NCI-H524 (cell line): ENCODE results near the gene SCRN2.

Experiments used
- DNase-seq, 2 experiments: peaks; one replicate each; lab custom pipeline; 2025; lab: John Stamatoyannopoulos, UW

The SCRN2 gene

GRCh38 chr17:47846716-47847340 is 5.8 kb upstream of the SCRN2 start:
- no peak for DNase-seq

DNA sequence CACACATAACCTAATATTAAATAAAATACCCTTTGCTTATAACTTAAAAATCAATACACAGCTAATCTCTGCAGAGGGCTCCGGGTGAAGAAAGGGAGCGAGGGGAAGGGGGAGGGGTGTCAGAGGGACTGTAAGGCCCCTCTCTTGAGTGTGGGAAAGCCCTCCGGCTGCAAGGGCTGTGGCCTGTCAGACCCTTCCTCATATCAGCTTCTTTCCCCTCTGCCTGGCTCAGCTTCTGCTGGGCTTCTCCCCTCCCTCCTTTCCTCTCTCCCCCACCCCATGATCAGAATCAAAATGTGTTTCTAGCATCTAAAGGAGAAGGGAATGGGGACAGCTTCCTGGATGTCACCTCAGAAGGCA is 4.6 kb upstream of the SCRN2 start:
- DNase-seq, result no peak

DNA sequence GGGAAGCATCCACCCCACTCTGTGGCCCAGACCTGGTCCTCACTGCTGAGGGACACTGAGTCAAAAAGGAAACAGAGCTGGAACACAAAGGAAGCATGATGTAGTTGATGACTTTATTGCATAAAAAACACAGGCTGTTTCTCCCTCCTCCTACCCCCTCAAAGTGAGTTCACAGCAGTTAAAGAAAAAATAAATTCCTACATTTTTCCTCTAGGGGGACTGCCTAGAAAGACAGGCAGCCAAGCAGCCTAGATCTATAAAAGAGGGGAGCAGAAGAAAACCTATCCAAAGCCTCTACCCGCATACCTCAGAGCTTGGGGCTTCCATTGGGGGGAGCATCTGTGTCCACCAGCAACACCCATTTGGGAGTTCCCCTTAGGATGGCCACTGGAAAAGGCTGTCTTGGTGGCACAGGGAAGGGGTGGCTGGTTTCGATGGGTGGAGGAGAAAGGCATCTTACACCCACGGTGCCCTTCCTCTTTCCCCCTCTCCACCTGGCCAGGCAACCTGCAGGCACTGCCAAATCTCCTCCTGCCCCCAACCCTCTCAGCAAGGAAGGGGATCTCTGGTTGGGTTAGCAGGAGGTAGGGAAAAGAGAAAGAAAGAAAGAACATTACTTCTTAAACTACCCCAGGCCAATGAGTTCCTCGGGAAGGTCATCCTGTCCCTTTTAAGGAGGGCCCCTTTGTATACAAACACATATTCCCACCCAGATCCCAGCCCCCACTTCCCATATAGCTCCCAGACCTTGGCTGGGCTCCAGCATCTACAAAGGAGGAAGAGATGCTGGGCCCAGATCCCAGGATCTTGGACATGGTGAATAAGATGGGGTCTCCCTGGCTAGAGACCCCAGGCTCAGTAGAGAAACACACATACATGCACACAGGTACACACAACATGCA is 4.0 kb upstream of the SCRN2 start:
- peak in 1 of 2 experiments; percentile 35 for DNase-seq

DNA sequence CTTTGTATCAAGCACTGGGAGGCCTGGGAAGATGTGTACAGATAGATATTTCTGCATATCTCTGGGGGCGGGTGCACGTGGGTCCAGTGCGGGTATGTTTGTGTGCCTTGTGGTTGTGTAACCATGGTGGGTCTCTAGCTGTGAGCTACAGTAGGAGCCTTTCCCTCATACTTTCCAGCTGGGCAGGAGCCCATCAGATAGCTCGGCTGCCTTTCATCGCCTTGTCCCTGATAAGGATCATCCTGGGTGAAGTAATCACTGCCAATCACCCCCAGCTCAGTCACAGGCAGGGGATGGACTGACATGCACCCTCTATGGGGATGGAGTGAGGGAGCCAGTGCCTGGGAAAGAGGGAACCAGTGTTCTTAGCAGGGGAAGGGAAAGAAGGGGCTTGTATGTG is 3.2 kb upstream of the SCRN2 start:
- no peak for DNase-seq

DNA sequence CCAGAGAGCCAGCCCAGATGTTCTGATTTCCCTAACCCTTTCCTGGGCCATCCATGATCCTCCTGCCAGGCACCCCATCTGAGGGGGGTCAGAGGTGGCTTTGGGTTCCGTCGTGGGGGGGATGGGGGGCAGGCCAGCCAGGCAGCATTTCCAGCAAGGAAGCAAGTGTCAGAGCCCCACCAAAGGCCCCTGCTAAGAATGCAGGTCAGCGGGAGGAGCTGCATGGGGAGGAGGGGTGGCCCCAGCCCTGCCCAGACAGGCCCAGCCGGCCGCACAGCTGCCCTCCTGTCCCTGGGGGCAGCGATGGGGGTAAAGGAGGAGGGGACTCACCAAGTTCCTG is 2.3 kb upstream of the SCRN2 start:
- no peak for DNase-seq

- no peak for DNase-seq
Observed at GRCh38 chr17:47841488-47842291, 617 bp upstream of the SCRN2 start.

GRCh38 chr17:47840001-47840741 is 902 bp downstream of the SCRN2 start:
- no peak for DNase-seq

DNA sequence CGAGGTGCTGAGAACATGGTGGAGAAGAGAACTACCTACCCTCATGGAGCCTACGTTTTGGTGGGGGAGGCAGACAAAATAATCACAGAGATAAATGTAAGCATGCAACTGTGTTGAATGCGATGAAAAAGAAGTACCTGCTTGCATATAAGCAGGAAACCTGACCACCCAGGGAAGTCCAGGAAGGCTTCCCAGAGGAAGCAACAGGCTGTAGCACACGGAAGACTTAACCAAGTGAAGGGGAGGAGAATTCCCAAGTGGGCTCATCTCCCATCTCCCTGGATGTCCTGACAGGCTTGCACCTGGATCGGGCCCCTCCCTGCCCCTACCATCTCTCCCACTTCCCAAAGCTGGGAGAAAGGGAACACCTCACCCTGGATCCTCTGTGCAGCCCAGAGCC is 2.0 kb downstream of the SCRN2 start:
- no peak for DNase-seq

- DNase-seq, result no peak
Observed at GRCh38 chr17:47838636-47839035, 2.4 kb downstream of the SCRN2 start.

GRCh38 chr17:47837401-47838039 is 3.6 kb downstream of the SCRN2 start:
- no peak for DNase-seq

DNA sequence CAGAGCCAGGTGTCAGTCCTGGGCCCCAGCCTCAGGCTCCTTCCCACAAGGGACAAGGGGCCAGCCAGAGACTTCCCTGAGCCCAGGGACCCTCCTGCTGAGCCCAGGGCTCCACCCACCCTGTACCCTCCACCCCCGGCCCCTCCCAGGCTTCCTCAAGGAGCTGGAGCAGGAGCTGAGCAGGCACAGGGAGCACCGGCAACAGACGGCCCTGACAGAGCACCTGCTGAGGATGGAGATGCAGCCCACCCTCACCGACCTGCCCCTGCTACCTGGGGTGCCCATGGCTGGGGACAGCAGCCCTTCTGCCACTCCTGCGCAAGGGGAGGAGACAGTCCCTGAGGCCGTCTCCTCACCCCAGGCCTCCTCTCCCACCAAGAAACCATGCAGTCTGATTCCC is 4.5 kb downstream of the SCRN2 start:
- DNase-seq, result no peak

DNA sequence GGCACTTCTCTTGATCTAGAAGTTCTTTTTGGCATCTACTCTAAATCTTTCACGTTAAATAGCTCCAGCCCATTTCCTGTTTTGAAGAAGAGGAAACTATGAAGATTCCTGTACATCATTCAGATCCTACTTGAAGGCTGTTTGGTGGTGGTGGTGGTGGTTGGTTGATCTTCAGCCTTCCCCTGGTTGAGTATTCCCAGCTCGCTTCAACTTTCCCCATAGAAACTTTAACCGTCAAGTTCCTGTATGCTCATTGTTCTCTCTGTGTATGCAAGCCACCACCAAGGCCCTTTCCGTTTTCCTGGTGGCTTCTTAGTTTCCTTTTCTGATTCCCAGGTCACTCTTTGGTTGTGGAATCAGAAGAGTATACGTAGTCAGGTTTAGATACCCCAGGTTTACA is 6.3 kb downstream of the SCRN2 start:
- no peak for DNase-seq

- DNase-seq, result no peak
Observed at GRCh38 chr17:47831934-47832327, 9.1 kb downstream of the SCRN2 start.

- DNase-seq, result peak; percentile 85 to 95
Observed at GRCh38 chr17:47831003-47831933, 9.8 kb downstream of the SCRN2 start, which contains the start of the genes LRRC46 and MRPL10. Gene LRRC46 (plus strand): TSS chr17:47831670. CDS start chr17:47831990, 320 bp downstream. Gene MRPL10 (minus strand): TSS chr17:47831541. CDS start chr17:47831511, 30 bp downstream.

DNA sequence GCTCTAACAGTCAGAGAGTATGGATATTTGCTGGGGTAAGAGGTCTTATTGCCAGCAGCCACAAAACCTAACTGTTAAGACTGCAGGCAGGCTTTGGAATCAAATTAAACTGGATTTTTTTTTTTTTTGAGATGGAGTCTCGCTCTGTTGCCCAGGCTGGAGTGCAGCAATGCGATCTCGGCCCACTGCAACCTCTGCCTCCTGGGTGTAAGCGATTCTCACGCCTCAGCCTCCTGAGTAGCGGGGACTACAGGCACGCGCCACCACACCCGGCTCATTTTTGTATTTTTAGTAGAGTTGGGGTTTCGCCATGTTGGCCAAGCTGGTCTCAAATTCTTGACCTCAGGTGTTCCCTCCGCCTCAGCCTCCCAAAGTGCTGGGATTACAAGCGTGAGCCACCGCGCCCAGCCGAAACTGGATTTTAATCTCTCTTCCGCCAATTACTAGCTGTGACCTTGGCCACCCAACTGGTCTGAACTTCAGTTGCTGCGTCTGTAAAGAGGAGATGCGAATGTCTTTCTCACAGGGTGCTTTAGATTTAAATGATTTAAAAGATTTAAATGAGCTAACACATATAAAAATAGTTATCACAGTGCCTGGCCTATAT is 10.6 kb downstream of the SCRN2 start:
- DNase-seq, result no peak

DNA sequence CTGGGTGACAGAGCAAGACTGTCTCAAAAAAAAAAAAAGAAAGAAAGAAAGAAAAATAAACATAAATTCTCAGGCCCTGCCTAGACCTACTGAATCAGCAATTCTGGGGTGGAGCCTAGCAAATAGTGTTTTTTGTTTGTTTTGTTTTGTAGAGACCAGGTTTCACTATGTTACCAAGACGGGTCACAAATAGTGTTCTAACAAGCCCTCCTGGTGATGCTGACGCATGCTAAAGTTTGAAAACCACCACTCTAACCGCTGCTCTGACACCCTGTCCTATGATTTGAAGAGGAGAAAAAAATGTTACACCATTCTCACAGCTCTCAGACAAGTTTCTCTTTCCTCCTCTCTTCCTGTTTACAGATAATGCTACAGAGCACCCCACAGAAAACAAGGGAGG is 11.2 kb downstream of the SCRN2 start:
- no peak for DNase-seq

DNA sequence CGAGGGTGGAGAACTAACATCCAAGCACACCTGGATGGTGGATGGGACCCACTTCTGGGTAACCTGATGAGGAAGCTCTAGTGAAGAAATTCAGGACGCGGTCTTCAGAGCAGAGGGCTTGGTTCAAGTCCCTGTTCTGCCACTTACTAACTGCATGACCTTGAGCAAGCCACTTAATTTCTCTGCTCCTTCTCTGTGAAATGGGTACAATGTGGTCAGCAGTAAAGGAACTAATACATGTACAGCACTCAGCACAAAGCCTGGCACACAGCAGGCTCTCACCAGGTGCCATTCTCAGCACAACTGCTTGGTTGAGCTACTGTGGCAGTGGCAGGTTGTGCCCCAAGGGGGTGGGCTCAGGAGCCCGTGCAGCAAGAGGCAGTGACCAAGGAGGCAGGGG is 17.6 kb downstream of the SCRN2 start:
- no peak for DNase-seq

- no peak for DNase-seq
Observed at GRCh38 chr17:47822785-47823184, 18.3 kb downstream of the SCRN2 start.

- peak; percentile 92 to 95 for DNase-seq
Observed at GRCh38 chr17:47821424-47822391, 19.4 kb downstream of the SCRN2 start, which contains the start of gene OSBPL7. Gene OSBPL7 (minus strand): TSS chr17:47821794. CDS start chr17:47820278, 1,516 bp downstream.
